Inferior parietal cortex (tissue), 1 donor: ENCODE data around the gene NEK6.

ENCODE experiments used
- DNase-seq: peaks from one replicate; pipeline ENCODE4 v3.0.0-alpha.2; 2016; ENCODE audit errors: extremely low spot score

NEK6 gene

DNA sequence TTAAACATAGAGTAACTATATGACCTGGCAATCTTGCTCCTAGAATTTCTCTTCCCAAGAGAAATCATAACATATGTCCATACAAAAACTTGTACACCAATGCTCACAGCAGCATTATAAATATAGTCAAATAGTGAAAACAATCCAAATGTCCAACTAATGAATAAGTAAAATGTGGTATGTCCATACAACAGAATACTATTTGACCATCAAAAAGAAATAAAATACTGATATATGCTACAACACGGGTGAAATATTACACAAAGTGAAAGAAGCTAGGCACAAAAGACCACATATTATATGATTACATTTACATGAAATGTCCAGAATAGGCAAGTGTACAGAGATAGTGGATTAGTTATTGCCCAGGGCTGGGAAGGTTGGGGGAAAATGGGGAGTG, 116.1 kb downstream of the NEK6 start:
- no peak for DNase-seq

DNA sequence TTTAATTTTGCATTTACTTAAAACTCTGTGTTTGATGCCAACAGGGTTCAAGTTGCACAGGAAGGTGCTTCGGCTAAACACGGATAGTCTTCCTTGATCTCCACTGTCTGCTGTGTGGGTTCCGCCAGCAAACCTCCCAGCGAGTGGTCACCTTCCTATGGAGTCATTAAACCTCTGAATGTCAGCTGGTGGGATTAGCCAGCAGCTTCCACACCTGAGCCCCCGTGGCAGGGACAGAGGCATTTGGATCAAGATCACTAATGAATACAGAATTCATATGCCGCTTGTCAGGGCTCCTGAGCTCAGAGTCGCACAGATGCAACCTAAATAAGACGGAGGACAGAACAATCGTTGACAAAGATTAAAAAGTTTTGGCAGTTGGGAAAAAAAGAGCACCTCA, 118.0 kb downstream of the NEK6 start:
- no peak for DNase-seq

DNA sequence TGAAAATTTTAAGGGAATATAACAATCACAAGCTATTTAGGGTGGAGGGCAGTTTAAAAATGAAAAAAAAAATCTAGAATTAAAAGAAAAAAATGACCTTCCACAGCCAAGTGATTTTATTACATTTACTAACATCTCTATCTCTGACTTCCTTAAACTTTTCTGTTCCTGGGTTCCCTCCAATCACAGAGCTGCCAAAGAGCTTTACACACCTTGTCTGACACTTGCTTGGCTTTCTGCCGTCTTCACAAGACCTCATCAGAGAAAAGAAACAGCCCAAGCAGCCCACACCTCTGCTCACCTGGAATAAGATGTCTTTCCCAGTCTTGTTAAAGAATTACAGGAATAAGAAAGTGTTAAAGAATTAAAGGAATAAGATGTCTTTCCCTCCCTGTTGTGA, 118.6 kb downstream of the NEK6 start:
- no peak for DNase-seq

DNA sequence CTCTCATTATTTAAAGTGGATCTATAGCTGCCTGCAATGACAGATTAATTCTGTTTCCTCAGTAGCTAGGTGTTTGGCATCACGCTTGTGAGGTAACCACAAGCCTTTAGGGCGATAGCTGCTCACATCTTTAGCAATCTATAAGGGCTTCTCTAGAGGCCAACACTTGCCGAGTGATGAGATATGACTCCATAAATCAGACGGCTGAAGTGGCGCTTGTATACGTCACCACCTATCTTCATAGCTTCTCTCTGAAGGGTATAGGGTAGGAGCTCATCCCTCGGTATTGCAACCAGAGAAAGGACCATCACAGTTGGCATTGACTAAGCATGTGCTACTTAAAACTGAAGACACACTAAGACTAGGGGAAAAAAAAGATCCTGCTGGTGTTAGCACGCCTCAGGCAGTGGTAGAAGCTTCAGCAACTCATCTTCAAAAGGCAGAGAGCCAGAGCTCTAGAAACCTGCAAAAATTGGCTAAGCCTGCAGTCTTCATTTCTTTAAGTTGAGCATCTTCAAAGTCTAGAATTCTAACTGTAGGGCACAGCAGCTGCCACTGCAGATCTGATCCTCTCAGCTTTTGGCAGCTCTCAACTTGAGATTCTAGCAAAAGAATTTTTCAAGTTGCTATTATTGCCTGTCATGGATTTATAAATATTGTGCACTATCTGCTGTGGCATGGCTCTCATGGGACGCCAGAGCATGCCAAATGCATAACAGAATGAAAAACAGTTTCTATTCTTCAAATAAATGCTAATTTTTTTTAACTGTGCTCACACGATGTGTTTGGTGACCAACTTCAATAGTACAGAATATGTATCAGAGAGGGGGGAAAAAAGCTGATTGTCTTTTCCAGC, 120.0 kb downstream of the NEK6 start:
- peak; percentile 46 for DNase-seq

DNA sequence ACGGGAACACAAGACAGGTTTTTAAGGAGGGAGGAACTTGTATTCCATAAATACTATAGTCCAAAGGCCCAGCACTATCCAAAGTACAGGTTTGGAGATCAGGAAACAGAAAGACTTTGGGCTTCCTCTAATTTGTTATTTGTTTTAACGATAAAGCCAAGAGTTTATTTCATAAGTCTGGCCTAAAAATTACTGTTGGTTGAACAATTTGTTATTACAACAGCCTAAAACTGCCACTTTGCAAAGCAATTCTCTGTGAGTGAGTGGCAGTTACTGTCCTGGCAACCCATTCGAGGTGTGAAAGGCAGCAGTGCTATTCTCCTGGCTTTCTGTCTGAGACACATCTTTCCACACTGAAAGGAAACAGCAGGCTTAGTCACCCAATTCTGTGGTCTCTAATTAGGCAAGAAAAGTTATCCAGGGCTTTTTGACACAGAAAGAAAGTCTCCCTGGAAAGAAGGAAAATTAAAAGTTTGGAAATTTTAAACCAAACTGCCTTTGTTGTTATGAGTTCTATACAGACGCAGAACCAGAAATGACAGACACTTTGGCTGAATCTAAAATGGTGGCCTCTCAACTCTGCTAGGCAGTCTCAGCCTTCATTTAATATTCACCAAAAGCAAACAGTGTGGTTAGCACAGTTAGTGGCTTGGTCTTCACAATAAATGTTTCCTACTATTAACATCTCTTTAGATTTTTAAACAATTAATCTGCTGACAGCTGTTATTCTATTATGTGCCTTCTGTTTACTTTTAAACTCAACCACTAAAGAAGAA, 123.6 kb downstream of the NEK6 start:
- DNase-seq = no peak

DNA sequence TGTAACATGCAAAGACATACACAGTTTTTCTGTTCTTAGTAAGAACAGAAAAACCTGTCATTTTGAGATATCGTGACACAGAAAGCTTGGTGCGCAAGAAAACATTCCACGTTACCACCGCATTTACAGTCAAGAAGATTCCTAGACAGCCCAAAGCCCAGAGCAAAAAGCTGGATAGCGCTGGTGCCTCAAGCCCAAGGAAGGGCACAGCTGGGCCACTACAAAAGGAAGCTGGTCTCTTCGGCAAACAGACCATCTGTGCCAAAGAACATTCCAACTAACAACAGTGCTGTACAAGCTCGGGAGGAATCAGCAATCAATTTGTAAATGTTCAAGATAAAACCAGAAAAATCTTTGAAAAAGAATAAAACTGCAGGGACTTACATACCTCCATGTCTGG, 126.5 kb downstream of the NEK6 start:
- no peak for DNase-seq

DNA sequence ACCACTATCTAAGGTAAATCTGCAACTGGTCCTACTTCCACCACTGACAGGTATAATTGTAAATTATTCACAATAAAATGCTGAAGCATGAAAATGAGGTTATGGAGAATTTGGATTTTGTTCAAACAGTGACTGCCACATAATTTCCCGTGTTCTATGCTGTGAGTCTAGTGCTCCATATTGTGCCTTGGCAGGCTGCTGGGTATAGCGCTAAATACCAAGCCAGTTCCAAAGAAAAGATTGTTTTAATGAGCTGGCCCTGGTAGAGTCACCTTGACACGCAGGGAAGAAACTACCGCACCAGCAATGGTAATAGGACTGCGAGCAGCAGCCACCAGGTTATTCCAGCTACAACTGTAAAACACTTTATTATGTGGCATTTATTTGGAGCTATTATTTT, 127.1 kb downstream of the NEK6 start:
- no peak for DNase-seq

DNA sequence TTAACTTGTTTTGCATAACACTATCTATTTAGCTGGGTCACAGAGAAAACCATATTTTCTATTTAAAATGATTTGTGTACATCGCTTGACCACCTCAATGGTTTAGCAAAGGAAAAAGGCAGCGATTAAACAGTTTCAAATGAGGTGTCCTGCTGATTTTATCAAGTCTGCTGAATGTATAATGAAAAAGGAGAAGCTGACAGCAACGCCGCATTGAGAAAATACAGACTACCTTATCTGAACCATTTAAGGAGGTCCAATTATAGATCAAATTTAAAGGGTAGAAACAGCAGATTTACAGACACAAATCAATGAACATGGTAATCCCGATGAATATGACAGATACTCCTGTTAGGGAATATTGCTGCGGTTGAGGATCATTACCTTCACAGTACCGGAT, 127.9 kb downstream of the NEK6 start:
- DNase-seq = no peak

DNA sequence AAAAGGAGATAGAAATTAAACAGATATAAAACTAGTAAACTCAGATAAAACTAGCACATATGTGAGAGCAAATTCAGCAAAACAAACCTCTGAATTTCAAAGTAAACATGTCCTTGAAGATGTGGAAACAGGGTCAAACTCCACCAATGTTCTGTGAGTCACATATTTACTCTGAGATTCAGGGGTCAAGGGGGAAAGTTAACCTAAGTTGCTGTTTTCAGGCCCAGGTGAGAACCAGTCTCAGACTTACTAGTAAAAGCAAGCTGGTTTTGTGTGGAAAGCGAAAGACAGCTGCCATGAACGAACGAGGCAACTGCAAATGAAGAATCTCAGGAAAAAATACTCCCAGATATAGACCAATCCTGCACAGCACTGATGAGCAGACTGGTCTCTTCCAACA, 128.5 kb downstream of the NEK6 start:
- DNase-seq = no peak

DNA sequence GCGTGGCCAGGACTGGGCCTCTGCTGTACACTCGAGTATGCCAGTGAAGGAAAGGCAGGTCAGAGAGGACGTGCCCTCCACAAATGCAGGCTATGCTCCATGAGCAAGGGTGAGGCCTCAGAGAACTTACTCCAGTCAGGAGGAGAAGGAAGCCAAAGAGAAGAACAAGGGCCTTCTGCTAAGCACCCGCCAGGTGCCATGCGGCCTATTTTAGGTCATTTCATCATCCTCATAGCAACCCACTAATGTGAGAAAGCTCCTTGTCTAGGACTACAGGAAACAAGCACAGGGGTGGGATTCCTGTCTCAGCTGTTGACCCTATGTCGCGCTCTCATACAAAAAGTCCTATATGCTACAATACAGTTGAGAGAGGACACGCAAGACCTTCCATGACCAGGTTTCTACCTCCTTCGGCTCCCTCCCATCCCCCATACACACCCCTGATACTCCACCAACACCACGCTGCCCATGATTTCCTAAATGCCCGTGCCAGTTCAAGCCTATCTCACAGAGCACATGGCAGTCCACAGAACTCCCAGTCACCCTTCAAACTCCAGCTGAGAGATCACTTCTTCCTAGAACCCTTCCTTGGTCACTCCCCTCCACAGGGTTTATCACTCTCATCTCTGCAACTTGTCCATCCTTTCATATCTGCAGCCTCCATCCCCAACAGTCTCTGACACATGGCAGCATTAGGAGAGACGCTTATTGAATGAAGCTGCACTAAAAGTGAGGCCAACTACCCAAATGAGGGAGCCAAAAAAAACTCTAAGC, 130.7 kb downstream of the NEK6 start:
- DNase-seq = no peak

DNA sequence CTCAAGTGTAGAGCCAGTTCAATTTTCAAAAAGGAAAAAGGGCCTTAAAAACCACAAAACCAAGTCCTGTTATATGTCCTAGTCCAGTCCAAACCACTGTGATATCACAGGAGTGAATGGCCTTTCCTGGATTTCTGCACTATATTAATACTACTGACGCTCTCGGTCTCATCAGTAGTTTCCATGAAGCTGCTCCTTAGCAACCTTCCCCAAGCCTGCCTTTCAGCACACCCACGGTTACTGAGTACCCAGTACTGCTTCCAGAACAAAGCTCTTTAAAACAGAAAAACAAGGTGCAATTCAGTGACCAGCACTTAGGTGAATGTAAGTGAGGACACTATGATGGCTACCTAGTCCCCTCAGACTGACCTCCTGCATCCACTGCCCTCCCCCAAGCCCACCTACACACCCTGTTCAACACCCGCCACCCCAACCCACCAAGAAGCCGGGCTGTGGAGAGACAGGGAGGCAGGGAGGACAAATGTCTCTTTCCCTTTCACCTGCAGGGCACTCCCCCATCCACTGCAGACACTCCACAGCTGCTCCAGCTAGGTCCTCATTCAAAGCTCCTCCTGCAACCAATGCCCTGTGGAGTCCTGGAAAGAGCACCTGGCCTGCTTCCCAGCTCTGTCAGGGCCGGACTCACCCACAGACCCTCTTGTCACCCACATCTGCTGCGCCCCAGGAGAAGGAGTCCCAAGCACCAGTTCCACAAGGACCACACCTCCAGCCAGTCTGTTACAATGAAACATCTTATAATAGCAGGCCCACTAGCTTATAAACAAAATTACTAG, 131.6 kb downstream of the NEK6 start:
- DNase-seq = no peak

DNA sequence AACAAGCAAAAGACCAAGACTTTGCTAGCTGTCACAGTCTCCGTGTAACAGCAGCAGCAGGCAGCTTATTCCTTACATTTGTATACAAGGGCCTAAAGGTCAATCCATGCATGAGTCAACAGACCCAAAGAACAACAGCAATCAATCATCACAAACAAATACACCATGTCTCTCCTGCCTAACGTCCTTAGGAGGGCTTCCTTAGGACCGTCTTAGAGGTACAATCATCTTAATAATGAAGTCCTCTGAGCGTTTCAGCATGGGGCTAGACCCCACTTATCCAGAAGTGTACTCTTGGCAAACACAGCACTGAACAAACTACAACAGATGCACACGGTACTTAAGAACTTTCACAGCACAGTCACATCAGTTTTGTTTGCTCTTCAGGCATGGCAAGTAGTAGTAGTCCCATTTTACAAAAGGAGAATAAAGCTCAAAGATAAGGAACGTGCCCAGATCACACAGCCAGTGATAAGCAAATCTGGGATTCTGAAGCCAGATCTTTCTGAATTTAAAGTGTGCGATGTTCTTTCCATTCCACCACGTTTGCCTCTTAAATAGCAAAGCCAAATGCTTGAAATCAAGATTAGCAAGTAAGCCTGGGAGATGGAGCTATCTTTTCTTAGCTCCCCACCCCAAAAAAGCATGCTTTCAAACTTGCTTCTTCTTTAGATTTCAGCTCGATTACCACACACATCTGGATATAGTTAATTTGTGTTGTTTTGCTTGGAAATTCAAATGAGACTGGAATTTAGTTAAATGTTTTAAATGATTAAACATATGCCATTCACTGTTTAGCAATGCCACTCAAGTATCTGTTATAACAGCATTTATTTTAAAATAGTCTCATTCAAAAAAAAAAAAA, 133.3 kb downstream of the NEK6 start:
- DNase-seq = no peak

DNA sequence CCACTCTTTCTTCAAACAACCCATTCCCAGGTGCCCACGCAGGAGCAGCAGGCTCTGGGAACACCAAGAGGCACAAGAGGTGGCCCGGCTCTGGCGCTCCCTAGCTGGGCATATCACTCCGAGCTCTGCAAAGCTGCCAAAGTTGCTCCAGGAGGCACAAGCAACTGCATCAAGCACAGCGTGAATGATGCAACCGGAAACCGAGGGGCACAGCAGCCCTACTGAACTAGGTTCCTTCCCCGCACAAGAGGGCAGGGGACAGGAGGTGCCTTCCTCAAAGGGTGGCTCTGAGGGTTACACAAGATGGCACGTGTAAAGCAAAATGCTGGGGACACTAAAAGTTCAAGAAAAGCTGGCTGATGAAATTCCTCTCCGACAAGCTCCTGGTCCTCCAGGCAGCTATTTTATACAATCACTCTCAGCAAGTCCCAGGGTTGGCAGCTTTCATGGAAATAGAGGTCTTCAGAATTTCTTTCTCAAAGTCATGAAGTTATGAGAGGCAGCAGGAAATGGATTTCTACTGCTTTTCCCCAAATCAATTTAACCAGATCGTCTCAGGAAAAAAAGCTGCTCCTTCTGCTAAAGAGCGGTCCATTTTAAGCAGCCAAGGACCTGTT, 134.6 kb downstream of the NEK6 start:
- no peak for DNase-seq

DNA sequence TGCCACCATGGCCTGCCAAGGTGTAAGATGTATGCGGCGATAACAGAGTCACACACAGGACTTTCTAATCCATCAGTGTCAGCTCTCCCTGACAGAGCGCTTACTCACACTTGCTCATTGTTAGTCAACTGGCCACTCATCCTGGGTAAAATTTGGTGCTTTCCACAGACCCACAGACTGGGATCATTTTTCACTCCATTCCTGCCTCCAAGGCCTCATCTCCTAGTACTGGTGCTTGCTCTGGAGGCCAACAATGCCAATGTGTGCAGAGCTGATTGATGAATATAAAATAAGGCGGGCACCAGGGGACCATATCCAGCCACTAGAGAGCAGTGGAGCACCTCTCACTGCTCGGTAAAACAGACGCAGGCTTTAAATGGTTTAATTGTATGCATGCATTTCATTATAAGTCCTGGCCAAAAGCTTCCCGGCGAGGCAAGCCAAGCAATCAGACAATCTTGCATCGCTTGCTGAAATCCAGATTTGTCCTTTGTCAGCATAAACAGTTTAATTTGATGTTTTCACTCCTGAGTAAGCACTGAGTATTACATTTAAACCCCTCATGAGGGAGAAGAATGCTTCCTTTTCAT, 135.2 kb downstream of the NEK6 start:
- DNase-seq = peak; percentile 88

DNA sequence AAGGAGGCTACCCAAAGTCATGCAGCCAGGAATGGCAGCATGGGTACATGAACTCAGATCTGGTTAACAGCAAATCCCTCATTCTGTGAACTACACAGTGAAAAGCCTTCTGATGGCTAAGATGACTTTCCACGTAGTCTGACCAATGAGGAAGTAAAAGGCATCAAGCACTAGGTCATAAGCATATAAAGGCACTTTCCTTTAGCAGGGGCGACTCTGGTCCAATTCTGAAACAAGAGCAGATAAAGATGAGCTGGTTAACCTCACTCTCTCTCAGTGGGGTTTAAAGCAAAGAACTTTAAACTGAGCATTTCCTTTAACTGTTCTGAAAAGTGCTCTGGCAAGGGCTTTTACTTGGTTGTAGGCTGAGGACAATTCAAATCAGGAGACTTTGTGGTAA, 136.4 kb downstream of the NEK6 start:
- DNase-seq = no peak

DNA sequence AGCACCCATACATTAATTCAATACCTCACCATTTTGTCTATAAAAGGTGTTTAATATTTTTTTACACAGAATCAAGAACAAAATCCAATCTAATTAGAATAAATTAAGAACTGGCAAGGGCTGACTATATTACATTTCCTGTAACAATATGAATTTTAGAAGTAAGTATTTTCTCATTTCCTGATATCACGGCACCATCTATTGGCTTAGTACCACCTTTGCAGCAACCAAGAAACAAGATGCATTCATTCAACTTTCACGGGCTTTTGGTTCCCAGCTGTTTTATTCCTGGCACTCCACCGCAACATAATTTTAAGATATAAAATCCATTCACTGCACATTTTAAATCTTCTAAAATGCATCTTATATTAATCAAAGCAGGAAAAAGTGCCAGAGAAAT, 136.8 kb downstream of the NEK6 start:
- no peak for DNase-seq

DNA sequence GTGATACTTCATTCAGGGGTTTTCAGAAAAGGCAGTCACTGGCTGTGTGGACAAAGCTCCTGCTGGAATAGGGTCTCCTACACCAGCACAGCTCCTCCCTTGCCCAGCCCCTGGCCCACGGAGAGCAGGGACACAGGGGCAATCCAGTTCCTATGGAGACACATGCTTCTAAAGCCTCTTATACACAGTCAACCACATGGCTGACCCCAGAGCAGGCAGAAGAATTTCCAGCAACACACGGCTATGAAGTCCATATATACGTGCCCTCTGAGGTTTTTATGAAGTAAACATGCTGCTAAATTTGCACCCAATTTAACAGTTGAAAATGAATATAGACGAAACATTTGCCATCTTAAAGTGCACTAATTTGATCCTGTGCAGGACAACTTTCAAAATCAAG, 138.1 kb downstream of the NEK6 start:
- no peak for DNase-seq

DNA sequence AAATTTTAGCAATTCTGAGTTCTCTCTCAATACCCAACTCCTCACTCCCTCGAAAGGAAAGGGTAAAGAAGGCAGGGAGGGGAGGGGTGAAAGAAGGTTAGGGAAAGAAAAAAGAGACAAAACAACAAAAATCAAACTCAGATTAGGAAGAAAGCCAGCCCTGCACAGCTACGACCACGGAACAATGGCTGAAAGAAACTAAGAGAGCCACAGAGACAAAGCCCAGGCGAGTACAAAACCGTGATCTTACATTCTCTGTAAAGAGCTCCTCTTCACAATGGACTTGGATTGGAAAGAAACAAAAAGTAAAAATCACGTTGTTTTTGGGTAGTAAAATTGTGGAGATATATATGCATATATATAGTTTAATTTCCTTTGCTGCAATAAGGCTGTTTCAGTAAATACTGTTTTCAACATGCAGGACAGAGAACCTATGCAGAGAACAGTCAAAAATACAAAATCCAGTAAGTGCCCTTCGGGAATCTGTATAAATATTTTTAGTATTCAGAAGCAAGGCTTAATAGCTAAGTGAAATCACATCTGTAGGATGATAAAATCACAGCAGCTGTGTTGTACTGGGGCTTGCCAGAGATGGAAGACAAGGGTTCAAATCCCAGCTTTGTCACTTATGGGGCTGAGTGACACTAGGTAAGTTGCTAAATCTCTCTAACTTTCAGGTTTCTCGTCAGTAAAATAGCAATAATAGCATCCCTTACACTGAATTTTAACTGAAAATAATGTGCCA, 140.6 kb downstream of the NEK6 start:
- no peak for DNase-seq

DNA sequence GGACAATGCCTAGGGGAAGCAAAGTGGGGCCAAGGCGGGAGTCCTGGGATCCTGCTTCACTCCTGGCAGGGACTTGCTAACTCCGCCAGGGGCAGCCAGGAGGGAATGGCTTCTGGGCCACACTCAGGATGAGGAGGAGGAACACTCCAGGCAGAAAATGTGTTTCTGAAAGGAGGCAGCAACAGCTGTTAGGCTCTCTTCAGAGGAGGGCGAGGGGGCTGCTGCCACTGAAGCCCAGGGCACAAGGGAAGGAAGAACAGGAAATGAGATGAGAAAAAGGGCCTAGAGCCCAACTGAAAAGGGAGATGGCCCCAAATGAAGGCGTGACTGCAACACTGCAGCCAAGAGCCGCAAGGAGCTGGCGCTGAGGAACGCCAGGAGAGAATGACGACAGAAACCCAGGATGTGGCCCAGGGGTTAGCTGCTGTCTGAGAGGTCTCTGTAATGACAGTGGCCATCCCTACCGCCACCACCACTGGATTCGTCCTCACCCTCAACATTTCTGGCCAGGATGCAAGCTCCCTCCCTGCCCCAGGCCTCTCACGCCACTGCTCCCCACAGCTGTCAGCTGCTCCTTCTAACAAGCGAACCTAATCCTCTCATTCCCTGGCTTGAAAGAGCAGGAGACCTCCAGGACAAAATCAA, 141.7 kb downstream of the NEK6 start:
- DNase-seq = no peak
